GM21723 (cell line): Measurements from ENCODE around the gene MYH11.

Experiments
- ATAC-seq: cut with Tn5 transposase; IDR thresholded peaks from one replicate; pipeline ENCODE4 v1.9.1; 2021; ENCODE audit warnings: mild to moderate bottlenecking, moderate library complexity; ENCODE audit not compliant: unreplicated experiment

The MYH11 gene

GRCh38 chr16:15779664-15780351 is 77.0 kb downstream of the MYH11 start:
- no peak for ATAC-seq

GRCh38 chr16:15778999-15779614 is 77.7 kb downstream of the MYH11 start:
- ATAC-seq, result no peak

DNA sequence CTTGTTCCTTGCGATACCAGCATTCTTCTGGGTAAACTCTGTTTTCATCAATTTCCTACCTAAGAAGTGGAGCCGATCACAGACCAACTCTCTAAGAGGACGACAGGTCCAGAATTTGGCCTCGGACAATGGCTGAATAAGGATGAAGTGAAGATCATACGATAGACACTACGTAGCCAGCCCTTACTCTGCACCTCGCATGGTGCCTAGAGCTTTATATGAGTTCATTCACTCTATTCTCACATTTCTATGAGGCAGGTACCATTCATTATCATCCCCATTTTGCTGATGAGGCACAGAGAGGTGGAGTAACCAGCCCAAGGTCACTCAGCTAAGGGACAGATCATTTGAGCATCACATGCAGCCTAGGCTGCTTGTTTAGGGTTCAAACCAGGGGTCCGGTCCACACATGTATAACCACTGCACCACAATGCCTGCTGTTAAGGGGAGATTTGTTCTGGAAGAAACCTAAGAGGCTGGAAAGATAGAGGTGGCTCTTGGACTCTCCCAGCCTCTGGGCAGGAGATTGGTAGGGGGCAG is 78.6 kb downstream of the MYH11 start:
- no peak for ATAC-seq

DNA sequence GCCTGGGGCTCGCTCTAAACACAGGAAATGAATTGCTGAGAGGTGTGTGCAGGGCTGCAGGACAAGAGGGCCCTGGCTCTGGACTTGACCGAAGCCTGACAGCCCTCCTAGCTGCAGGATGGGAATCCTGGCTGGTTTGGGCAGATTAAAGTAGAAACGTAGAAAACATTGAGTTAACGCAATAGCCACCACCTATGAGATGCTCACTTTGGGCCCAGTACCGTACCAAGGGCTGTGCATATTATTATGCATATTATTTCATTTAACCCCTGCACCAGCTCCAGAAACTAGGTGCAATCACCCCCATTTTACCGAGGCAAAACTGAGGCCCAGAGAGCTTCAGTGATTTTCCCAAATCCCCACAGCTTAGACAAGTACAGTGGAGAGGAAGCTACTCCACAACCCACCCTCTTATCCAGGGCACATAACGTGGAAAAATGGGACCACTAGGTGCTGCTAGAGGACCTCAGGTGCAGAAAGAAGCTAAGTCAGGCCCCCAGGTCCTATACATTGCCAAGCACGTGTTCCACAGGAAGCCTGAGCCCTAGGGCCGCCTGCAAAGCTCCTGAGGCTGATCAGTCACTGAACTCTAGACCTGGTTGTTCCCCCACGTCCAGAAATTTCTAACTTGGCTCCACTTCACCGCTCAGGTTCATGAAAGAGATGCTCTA is 79.2 kb downstream of the MYH11 start:
- ATAC-seq, result no peak

- no peak for ATAC-seq
Observed at GRCh38 chr16:15776572-15776971, 80.3 kb downstream of the MYH11 start.

DNA sequence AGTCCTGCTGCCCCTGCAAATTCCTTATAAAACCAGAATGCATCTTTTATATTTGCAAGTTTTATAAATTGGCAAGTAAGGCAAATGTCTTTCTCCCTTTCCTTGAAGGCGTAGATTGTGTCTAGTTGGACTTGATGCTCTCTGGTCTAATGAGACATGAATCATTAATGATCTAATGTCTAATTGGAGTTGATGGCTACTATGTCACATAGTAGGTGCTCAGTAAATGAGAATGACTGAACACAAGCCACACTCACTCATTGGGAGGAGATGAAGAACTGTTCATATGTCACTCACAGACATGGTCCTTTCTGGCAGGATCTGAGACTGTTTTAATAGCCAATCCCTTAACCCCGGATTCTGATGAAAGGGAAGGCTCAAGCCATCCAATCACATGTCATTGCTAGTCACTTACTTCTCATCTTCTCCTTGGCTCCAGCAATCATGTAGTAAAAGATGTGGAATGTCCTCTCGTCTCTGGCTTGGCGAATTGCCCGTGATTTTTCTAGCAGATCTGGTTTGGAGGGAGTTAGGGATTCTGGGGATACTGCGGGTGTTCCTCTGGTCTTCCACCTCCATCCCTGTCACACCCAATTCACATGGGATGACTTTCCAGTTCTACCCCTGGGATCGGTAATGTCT is 81.0 kb downstream of the MYH11 start:
- no peak for ATAC-seq

DNA sequence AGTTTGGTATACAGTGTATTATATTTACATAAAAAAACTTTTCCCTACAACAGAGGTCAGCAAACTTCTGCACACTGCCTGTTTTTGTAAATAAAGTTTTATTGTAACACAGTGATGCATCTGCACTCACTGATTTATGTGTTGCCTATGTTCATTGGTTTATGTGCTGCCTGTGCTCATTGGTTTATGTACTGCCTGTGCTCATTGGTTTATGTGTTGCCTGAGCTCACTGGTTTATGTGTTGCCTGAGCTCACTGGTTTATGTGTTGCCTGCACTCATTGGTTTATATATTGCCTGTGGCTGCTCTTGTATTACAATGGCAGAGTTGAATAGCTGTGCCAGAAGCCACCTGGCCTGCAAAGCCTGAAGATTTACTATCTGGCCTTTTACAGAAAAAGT is 81.6 kb downstream of the MYH11 start:
- ATAC-seq, result no peak

GRCh38 chr16:15773968-15774367 is 82.9 kb downstream of the MYH11 start:
- no peak for ATAC-seq

DNA sequence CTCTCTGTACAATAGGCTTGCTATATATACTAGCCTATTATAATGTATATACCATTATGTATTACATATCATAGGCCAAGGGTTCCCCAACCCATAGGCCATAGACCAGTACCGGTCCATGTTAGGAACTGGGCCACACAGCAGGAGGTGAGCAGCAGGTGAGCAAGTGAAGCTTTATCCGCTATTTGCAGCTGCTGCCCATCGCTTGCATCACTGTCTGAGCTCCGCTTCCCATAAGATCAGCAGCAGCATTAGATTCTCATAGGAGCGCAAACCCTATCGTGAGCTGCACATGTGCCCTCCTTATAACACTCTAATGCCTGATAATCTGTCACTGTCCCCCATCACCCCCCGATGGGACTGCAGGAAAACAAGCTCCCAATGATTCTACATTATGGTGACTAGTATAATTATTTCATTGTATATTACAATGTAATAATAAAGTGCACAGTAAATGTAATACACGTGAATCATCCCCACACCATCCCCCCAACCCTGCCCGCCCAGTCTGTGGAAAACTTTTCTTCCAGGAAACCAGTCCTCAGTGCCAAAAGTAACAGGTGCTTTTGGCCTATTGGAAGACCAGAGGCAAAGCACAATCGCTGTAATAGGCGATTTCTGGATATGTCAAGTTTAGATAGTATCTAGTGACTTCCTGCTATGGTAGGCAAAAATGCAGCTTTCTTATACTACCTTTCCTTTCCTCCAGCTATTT is 84.1 kb downstream of the MYH11 start:
- no peak for ATAC-seq

DNA sequence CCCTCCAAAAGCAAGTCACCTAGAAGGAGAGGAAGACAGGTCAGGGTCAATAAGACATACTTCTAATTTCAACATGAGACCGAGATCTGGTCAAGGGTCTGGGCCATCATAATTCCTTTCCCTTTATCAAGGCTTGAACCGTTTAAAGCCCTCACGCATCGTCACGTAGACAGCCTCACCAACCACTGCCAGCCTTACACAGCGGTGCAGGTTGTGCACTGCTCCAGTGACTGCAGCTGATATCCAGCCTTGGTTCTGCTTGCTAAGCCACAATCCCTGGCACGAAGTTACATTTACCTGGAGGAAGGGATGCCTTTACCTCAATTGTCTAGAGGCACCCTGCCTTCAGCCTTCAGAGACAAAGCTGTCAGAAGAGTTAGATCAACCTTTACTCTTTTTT is 85.1 kb downstream of the MYH11 start:
- ATAC-seq, result no peak

DNA sequence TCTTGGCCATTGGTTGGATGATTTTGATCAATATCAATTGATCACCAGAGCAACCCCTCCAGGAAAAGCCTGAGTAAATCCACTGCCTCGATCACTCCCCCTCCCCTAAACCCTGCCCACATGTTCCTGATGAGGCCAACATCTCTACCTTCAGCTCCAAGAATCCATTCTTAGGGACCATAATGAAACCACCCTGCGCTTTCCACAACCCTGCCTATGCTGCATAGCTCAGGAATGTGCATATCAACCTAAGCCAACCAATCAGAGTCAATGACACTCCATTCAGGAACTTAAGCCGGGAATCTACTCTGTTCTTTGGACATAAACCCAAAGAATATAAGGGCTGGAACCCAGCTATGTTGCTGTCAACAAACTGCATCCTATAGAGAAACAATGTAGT is 86.3 kb downstream of the MYH11 start:
- ATAC-seq, result no peak

DNA sequence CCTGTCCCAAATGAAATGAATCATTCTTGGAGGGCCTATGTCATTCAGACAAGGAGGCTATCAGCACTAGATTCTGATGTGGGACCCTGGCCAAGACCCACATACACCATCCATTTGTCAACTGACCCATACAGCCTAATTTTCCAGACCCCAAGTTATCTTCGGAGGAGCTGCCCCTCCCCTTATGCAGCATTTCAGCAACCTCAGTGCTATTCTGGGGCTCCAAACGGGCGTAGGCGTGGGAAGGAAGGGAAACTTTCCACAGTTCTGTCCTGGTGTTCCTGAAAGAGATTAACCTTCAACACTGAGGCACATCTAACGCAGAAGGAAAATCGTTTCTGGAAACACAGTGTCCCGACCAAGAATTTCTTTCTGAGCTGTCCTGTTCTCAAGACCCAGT is 86.7 kb downstream of the MYH11 start:
- no peak for ATAC-seq

GRCh38 chr16:15769239-15769638 is 87.6 kb downstream of the MYH11 start:
- no peak for ATAC-seq

DNA sequence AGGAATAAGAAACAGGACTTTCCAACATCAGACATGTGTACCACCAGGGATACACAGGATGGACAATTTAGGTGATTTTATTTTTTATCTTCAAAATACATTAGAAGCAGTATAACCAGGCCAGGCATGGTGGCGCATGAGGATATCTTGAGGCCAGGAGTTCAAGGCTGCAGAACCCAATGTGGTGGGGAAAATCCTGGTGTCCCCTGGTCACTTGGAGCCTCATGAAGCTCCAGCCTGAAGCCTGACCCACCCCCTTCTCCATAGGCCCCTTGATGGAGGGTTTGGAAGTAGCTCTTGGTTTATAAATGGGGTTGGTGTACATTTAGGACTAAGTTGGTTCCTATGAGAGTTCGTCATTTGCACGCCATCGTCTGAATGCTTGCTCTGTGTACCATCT is 88.6 kb downstream of the MYH11 start:
- ATAC-seq, result no peak

GRCh38 chr16:15766918-15767317 is 89.9 kb downstream of the MYH11 start:
- ATAC-seq, result no peak

DNA sequence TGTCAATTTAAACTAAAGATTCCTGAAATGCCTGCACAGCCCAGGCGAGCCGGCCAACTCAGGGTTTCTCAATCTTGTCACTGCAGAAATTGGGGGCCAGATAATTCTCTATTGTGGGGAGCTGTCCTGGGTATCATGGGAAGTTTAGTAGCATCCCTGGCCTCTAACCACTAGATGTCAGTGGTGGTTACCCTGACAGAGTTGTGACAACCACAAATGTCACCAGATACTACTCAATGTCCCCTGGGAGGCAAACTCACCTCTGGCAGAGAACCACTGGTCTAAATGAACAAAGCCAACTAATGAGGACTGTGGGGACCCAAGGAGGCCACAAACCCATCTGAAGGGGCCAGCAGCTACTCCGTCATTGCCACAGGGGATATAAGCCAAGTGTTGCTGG is 90.9 kb downstream of the MYH11 start:
- peak; percentile 81 for ATAC-seq

GRCh38 chr16:15765116-15765515 is 91.7 kb downstream of the MYH11 start:
- no peak for ATAC-seq

GRCh38 chr16:15764112-15764511 is 92.7 kb downstream of the MYH11 start:
- no peak for ATAC-seq

DNA sequence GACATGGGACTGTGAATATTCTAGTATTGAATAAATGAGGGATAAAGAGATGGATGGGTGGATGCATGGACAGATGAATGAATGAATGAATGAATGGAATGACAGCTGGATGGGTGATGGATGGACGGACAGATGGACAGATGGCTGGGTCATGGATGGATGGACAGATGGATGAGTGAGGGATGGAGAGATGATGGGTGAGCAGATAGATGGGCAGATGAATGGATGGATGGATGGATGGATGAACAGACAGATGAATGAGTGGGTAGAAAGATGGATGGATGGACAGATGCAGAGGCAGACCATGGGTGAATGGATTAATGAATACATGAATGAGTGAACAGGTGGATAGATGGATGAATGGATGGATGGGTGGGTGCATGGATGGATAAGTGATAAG is 96.7 kb downstream of the MYH11 start:
- ATAC-seq, result no peak

GRCh38 chr16:15759070-15759469 is 97.8 kb downstream of the MYH11 start:
- ATAC-seq, result no peak
